Measurements from ENCODE around the gene EFCAB6. TPM values are rescaled to one million over a fixed set of nuclear protein-coding genes. Genes with fewer than 3 reads are reported as not detected.

The EFCAB6 gene
- total RNA-seq, 1 experiment from 2014 or later, result 0.52 TPM

DNA sequence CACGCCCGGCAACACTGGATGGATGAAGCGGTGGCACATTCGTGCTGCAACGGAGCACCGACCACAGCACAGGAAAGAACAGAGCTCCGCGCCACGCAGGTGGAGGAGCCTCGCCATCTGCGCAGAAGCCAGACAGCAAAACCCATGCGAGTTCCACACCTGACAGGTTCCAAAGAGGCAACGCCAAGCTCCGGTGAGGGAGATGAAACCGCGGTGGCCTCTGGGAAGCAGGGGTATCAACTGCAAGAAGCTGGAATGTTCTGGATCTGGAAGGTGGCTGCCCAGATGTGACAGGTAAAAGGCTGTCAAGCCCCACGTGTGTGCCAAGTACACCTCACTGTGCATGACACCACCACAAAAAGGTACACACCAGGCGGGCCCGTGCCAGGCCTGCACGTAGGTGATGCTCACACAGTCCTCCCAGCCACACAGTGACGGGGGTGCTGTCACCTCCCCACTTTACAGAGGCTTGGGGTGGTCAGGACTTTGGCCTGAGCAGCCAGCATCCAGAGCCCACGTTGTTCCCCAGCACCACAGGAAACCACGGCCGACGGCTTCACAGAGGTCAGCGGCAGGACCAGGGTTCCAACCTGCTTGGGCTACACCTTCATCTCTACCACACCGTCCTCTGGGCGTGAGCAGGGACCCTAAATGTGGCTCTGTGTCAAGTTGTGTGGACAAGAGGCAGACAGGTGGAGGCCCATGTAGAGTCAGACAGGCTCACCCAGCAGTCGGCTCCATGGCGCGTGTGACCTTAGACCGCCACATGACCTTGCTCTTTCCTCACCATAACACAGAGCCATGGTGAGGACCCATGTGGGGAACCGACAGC lies 19.7 kb upstream of the EFCAB6 start:
- Histone ChIP-seq H3K9ac (ENCODE audit: low read length) (no peak overlapping the region), H3K4me2 (ENCODE audit: low read length) (no peak overlapping the region), H3K27ac (ENCODE audit: low read depth, low read length) (no peak overlapping the region), H3K79me2 (ENCODE audit: insufficient read depth, low read length) (no peaks in the 10 kb centered on the region), H2AFZ (ENCODE audit: low read depth, low read length, poor library complexity, severe bottlenecking) (no peak overlapping the region), H3K9me3 (ENCODE audit: control insufficient read depth in 1 of 2, insufficient read depth in 1 of 2, low read depth in 1 of 2, low read length in 2 of 2) (no peaks in the 10 kb centered on the region), H3K27me3 (ENCODE audit: insufficient read depth, low read length) (no peaks in the 10 kb centered on the region), H3K4me1 (ENCODE audit: control insufficient read depth in 1 of 2, insufficient read depth in 2 of 2, low read length in 2 of 2) (no peaks in the 10 kb centered on the region), H3K9me2 (ENCODE audit: insufficient read depth) (no peaks in the 10 kb centered on the region), H3K36me3 (ENCODE audit: control insufficient read depth in 1 of 2, insufficient read depth in 2 of 2, low read length in 2 of 2) (no peaks in the 10 kb centered on the region), H3K4me3 (replicated peaks in 1 of 2; ENCODE audit: low read depth in 1 of 2, low read length in 2 of 2) (no peak overlapping the region), H4K20me1 (ENCODE audit: insufficient read depth) (no peaks in the 10 kb centered on the region)
- intact Hi-C loops (cut with micrococcal nuclease), result no loop called here
- CTCF ChIA-PET, result no interaction called here
- RAD21 ChIA-PET (ENCODE audit: low non-redundant PET in 1 of 2, low total read pairs in 2 of 2, uncharacterized antibody in 2 of 2, unreplicated experiment in 2 of 2), result no interaction called here
- TF ChIP-seq JUND (IDR thresholded peaks at IDR 0.05), result no peak
- no peak for TF ChIP-seq EGR1 (IDR thresholded peaks at IDR 0.05; ENCODE audit: low read depth)
- TF ChIP-seq POLR2A (IDR thresholded peaks at IDR 0.05; ENCODE audit: borderline replicate concordance, extremely low read depth, insufficient read depth, insufficient read length), result no peak
- TF ChIP-seq, protein P1, sequence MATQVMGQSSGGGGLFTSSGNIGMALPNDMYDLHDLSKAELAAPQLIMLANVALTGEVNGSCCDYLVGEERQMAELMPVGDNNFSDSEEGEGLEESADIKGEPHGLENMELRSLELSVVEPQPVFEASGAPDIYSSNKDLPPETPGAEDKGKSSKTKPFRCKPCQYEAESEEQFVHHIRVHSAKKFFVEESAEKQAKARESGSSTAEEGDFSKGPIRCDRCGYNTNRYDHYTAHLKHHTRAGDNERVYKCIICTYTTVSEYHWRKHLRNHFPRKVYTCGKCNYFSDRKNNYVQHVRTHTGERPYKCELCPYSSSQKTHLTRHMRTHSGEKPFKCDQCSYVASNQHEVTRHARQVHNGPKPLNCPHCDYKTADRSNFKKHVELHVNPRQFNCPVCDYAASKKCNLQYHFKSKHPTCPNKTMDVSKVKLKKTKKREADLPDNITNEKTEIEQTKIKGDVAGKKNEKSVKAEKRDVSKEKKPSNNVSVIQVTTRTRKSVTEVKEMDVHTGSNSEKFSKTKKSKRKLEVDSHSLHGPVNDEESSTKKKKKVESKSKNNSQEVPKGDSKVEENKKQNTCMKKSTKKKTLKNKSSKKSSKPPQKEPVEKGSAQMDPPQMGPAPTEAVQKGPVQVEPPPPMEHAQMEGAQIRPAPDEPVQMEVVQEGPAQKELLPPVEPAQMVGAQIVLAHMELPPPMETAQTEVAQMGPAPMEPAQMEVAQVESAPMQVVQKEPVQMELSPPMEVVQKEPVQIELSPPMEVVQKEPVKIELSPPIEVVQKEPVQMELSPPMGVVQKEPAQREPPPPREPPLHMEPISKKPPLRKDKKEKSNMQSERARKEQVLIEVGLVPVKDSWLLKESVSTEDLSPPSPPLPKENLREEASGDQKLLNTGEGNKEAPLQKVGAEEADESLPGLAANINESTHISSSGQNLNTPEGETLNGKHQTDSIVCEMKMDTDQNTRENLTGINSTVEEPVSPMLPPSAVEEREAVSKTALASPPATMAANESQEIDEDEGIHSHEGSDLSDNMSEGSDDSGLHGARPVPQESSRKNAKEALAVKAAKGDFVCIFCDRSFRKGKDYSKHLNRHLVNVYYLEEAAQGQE (IDR thresholded peaks at IDR 0.05; ENCODE audit: low read depth), result no peak
- TF ChIP-seq CBX3 (IDR thresholded peaks at IDR 0.05; ENCODE audit: low read depth), result no peak
- no peak for TF ChIP-seq TCF7L2 (IDR thresholded peaks at IDR 0.05; ENCODE audit: borderline replicate concordance, extremely low read depth, insufficient read depth, insufficient read length)
- TF ChIP-seq EZH2 (IDR thresholded peaks at IDR 0.05), result no peak
- TF ChIP-seq SRF (IDR thresholded peaks at IDR 0.05; ENCODE audit: low read depth), result no peak
- TF ChIP-seq, protein P2, sequence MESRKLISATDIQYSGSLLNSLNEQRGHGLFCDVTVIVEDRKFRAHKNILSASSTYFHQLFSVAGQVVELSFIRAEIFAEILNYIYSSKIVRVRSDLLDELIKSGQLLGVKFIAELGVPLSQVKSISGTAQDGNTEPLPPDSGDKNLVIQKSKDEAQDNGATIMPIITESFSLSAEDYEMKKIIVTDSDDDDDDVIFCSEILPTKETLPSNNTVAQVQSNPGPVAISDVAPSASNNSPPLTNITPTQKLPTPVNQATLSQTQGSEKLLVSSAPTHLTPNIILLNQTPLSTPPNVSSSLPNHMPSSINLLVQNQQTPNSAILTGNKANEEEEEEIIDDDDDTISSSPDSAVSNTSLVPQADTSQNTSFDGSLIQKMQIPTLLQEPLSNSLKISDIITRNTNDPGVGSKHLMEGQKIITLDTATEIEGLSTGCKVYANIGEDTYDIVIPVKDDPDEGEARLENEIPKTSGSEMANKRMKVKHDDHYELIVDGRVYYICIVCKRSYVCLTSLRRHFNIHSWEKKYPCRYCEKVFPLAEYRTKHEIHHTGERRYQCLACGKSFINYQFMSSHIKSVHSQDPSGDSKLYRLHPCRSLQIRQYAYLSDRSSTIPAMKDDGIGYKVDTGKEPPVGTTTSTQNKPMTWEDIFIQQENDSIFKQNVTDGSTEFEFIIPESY (IDR thresholded peaks at IDR 0.05; ENCODE audit: extremely low read depth, insufficient replicate concordance, low read length), result no peak
- TF ChIP-seq EZH2phosphoT487 (IDR thresholded peaks at IDR 0.05; ENCODE audit: borderline replicate concordance), result no peak
- no peak for TF ChIP-seq FOSL1 (IDR thresholded peaks at IDR 0.05; ENCODE audit: low read depth)
- TF ChIP-seq ZFX (IDR thresholded peaks at IDR 0.05), result no peak
- TF ChIP-seq SP1 (IDR thresholded peaks at IDR 0.05; ENCODE audit: low read depth), result no peak
- DNase-seq (ENCODE audit: low read depth, low spot score) (no peak), ATAC-seq (no peak)
- POLR2A ChIA-PET, result no interaction called here
- BruUV-seq (replicated peaks), result no TSS peak
